ENCODE results near the gene GALNT2. TPM values are rescaled to one million over a fixed set of nuclear protein-coding genes. Genes with fewer than 3 reads are reported as not detected.

GALNT2 gene
- total and polyA plus RNA-seq, 2 of the 13 experiments (the other 11 are each of a cell fraction or from before 2014, with no cell fraction given) = 39.3 to 39.6 TPM

GRCh38 chr1:230104395-230105244 is 37.6 kb downstream of the GALNT2 start (continued):
- TF ChIP-seq TFDP1 (CRISPR knock-in tag; IDR thresholded peaks at IDR 0.05; ENCODE audit: borderline replicate concordance) (peak; percentile 22; the same call in 1 of the 2 replicates), NFATC3 (CRISPR knock-in tag; IDR thresholded peaks at IDR 0.05) (no peak), XRCC5 (optimal IDR thresholded peaks at IDR 0.05; ENCODE audit: low read length) (no peak), ZNF431 (CRISPR knock-in tag; IDR thresholded peaks at IDR 0.05; ENCODE audit: borderline replicate concordance, low read depth) (peak; percentile 7; the same call in 1 of the 2 replicates), SETDB1 (CRISPR knock-in tag; IDR thresholded peaks at IDR 0.05; ENCODE audit: borderline replicate concordance) (no peak), ZZZ3 (CRISPR knock-in tag; IDR thresholded peaks at IDR 0.05; ENCODE audit: borderline replicate concordance) (no peak), CHD4 (IDR thresholded peaks at IDR 0.05; ENCODE audit: borderline replicate concordance, low read length) (no peak), FOXM1 (CRISPR knock-in tag; IDR thresholded peaks at IDR 0.05) (no peak), SKI (IDR thresholded peaks at IDR 0.05; ENCODE audit: partially characterized antibody) (peak; percentile 43), ZNF441 (CRISPR knock-in tag; IDR thresholded peaks at IDR 0.05; ENCODE audit: borderline replicate concordance) (peak; percentile 20; the same call in 1 of the 2 replicates), NR2F2 (IDR thresholded peaks at IDR 0.05; ENCODE audit: borderline replicate concordance, low read depth) (no peak), RNF2 (conservative IDR thresholded peaks at IDR 0.05; ENCODE audit: low read depth) (no peak), CBX2 (IDR thresholded peaks at IDR 0.05; ENCODE audit: low read depth, low read length) (no peak), CBX2 (CRISPR knock-in tag; IDR thresholded peaks at IDR 0.05; ENCODE audit: low read depth) (no peak), MLX (CRISPR knock-in tag; IDR thresholded peaks at IDR 0.05) (0 out of 2 replicates have a peak, but pooled peaks have one; percentile 26), ZNF281 (CRISPR knock-in tag; IDR thresholded peaks at IDR 0.05; ENCODE audit: borderline replicate concordance) (peak; percentile 60; the same call in 1 of the 2 replicates), TEAD3 (CRISPR knock-in tag; optimal IDR thresholded peaks at IDR 0.05; ENCODE audit: borderline replicate concordance) (peak; percentile 95), ZSCAN9 (CRISPR knock-in tag; IDR thresholded peaks at IDR 0.05; ENCODE audit: borderline replicate concordance) (peak; percentile 49; the same call in 1 of the 2 replicates), RXRB (CRISPR knock-in tag; IDR thresholded peaks at IDR 0.05; ENCODE audit: borderline replicate concordance) (peak; percentile 78), MXD4 (CRISPR knock-in tag; IDR thresholded peaks at IDR 0.05) (peak; percentile 27; the same call in 1 of the 2 replicates), TBX3 (IDR thresholded peaks at IDR 0.05; ENCODE audit: borderline replicate concordance) (0 out of 2 replicates have a peak, but pooled peaks have one; percentile 24), SOX5 (CRISPR knock-in tag; IDR thresholded peaks at IDR 0.05; ENCODE audit: borderline replicate concordance) (peak; percentile 65; the same call in 1 of the 2 replicates), ZNF776 (CRISPR knock-in tag; IDR thresholded peaks at IDR 0.05) (no peak), TGIF2 (CRISPR knock-in tag; IDR thresholded peaks at IDR 0.05) (peak; percentile 82), ARHGAP35 (CRISPR knock-in tag; IDR thresholded peaks at IDR 0.05; ENCODE audit: borderline replicate concordance) (no peak), SRF (IDR thresholded peaks at IDR 0.05; ENCODE audit: low read depth, low read length) (no peak), DPF2 (CRISPR knock-in tag; IDR thresholded peaks at IDR 0.05; ENCODE audit: borderline replicate concordance, low read depth) (no peak), ZNF672 (CRISPR knock-in tag; IDR thresholded peaks at IDR 0.05) (no peak)

All from HepG2 (cell line).